NCI-H128 (cell line): ENCODE results near the gene PROKR2.

ENCODE experiments used
- DNase-seq: peaks from one replicate; lab custom pipeline; 2025; ENCODE audit not compliant: unreplicated experiment; lab: John Stamatoyannopoulos, UW

The PROKR2 gene

DNA sequence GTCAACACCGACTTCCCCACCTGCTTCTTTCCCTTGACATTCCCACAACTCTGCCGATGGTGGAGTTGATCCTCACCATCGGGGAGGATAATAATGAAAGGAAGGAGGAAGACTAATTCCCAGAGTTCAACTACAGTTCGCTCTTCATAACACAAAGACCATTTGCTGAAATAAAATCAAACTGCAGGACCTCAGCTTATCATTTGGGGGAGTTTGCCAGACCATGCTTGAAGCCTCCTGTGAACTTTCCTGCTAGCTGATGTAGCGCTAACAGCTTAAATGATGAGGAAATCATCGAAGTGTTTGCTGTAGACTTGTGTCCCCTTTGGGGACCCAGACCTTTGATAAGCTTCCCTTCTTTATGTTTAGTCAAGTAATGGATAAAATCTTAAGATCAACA is 26.2 kb downstream of the PROKR2 start:
- no peak for DNase-seq

DNA sequence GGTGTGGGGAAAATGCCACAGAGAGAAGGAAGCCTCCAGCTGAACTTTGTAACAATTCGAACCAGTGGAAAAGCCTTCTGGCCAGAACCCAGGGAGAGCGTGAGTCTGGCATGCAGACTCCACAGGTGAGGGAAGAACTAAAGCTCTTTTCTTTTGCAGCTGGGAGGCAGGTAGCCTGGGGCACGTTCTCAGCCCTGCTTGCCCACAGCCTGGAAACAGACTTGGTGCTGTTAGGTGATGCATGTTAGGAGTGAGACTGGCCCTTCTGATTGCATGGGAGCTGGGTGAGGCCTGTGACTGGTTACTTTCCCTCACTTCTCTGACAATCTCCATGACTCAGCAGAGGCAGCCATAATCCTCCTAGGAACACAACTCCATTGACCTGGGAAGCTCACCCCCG is 34.2 kb downstream of the PROKR2 start:
- DNase-seq: no peak

DNA sequence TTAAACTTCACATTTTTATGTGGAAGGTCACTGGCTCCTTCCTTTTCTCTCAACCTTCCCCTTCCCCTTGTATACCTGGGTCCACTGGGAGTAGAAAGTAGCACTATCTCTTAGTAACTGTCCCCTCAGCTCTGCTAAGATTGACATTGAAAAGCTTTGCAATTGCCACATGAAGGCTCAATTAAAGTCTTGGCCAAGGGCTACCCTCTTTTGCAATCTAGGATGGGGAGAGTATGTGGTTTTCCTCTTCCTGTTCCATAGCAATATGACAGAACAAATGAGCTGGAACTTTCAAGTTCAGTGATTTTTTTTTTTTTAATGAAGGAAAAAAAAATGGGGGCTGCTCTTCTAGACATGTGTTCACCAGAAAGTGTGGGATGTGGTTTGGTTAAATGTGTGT is 37.1 kb downstream of the PROKR2 start:
- no peak for DNase-seq

DNA sequence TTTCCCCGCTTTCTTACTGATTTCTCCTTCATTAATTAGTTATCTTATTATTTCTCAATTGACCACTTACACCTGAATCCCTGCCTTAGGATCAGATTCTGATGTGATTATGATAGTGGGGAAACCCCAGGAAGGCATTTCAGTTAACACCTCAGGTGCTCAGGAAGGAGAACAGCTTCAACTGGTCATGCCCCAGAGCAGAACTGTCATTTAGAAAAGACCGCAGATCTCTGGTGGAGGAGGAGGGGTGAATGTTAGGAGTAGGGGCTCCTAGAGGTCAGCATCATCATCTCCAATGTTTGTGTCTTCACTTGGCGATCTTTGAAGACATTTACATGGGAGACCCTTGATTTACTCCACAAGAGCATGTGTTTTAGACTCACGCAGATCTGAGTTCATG is 44.5 kb downstream of the PROKR2 start:
- DNase-seq: no peak

DNA sequence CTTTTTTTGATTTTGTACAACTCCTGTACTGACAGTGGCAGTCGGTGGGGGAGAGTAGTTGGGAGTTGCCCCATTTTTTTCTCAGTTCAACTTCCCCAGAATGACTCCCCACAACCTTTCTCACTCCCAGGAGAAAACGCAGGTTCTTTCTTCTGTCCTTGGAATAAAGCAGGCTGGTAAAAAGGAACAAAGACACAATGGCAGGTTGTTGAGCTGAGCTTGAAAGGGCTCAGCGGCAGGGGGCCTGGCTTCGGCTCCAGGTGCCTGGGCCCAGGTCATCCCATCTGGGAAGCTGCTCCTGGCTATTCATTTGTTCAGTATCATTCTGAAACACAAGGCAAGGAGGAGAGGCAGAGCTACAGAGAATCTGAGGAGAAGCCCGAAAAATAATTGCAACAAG is 46.2 kb downstream of the PROKR2 start:
- DNase-seq: no peak

GRCh38 chr20:5268449-5268848 is 48.3 kb downstream of the PROKR2 start:
- DNase-seq: no peak

DNA sequence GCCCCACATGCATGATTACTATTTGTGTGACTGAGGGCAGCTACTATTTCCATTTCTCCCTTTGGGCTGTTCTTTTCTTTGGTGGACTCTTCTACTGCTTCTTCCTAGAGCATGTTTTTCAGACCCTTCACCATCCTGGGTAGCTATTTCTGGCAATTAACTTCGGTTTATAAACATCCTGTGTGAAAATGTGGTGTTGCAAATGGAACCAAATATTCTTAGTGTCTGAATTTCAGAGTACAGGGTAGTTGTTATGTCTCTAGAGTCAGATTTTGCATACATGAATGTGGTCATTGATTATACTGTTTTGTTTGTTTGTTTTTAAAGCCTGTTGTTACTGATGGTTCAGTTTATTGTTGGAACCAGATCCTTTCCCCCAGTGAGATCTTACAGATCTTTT is 49.7 kb downstream of the PROKR2 start:
- no peak for DNase-seq
